22Rv1 (cell line): ENCODE data around the gene ZSCAN18.

Experiments
- ZFX ChIP-seq: fragments of 450-650 bp; IDR thresholded peaks from 2 replicates; pipeline ENCODE4 v1.6.1; 2017; ENCODE audit warnings: antibody characterized with exemption, borderline replicate concordance
- TF ChIP-seq, protein P1 (sequence below): fragments of 450-650 bp; IDR thresholded peaks from 2 replicates; pipeline ENCODE4 v1.5.1; 2017; ENCODE audit warnings: mild to moderate bottlenecking

GRCh38 chr19:58042495-58043340 lies 55.3 kb downstream of the ZSCAN18 start:
- TF ChIP-seq, protein P1, sequence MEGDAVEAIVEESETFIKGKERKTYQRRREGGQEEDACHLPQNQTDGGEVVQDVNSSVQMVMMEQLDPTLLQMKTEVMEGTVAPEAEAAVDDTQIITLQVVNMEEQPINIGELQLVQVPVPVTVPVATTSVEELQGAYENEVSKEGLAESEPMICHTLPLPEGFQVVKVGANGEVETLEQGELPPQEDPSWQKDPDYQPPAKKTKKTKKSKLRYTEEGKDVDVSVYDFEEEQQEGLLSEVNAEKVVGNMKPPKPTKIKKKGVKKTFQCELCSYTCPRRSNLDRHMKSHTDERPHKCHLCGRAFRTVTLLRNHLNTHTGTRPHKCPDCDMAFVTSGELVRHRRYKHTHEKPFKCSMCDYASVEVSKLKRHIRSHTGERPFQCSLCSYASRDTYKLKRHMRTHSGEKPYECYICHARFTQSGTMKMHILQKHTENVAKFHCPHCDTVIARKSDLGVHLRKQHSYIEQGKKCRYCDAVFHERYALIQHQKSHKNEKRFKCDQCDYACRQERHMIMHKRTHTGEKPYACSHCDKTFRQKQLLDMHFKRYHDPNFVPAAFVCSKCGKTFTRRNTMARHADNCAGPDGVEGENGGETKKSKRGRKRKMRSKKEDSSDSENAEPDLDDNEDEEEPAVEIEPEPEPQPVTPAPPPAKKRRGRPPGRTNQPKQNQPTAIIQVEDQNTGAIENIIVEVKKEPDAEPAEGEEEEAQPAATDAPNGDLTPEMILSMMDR, result no peak
- TF ChIP-seq ZFX, result no peak
